Middle frontal gyrus (tissue), 1 donor: ENCODE measurements around the gene DHRS9.
"Not testable (repeated sequence)": the region's sequence is repeated elsewhere in the genome, so short reads cannot be mapped to it uniquely, and the experiment has no call there.

Experiments
- DNase-seq: peaks from one replicate; pipeline ENCODE4 v3.0.0-alpha.2; 2015; ENCODE audit warnings: low spot score; ENCODE audit errors: extremely low spot score

DHRS9 gene

GRCh38 chr2:169131587-169132512 lies 62.5 kb downstream of the DHRS9 start:
- peak; percentile 47 for DNase-seq

- not testable (repeated sequence) for DNase-seq
Observed at GRCh38 chr2:169134272-169134671, 64.9 kb downstream of the DHRS9 start.

GRCh38 chr2:169136428-169136827 lies 67.1 kb downstream of the DHRS9 start:
- not testable (repeated sequence) for DNase-seq

- DNase-seq, result no peak
Observed at GRCh38 chr2:169136885-169137534, 67.6 kb downstream of the DHRS9 start.

- DNase-seq, result no peak
Observed at GRCh38 chr2:169137924-169138323, 68.6 kb downstream of the DHRS9 start.

GRCh38 chr2:169139145-169139544 lies 69.8 kb downstream of the DHRS9 start:
- no peak for DNase-seq

- no peak for DNase-seq
Observed at GRCh38 chr2:169139993-169140767, 70.8 kb downstream of the DHRS9 start.

GRCh38 chr2:169141713-169142352 lies 72.5 kb downstream of the DHRS9 start:
- no peak for DNase-seq

- no peak for DNase-seq
Observed at GRCh38 chr2:169143998-169144397, 74.6 kb downstream of the DHRS9 start.
